Chondrocyte (in vitro differentiated cells): Measurements from ENCODE around the gene GRIN1. TPM values are rescaled to one million over a fixed set of nuclear protein-coding genes. Genes with fewer than 3 reads are reported as not detected.

Source experiments
- DNase-seq: peaks from one replicate; pipeline ENCODE4 v3.0.0; 2021; ENCODE audit warnings: mixed read lengths, low spot score
- H3K27ac Mint-ChIP-seq: one replicate; pipeline ENCODE4 v1.8.0; 2021; ENCODE audit warnings: mild to moderate bottlenecking, moderate library complexity, mixed read lengths; ENCODE audit not compliant: unreplicated experiment
- H3K27me3 Mint-ChIP-seq: 2 replicates; pipeline ENCODE4 v1.8.0; 2021; ENCODE audit warnings: low read depth, mixed read lengths
- H3K36me3 Mint-ChIP-seq: 2 replicates; pipeline ENCODE4 v1.8.0; 2021; ENCODE audit warnings: low read depth, mixed read lengths
- H3K4me1 Mint-ChIP-seq: 2 replicates; pipeline ENCODE4 v1.8.0; 2021; ENCODE audit warnings: low read depth, mild to moderate bottlenecking, mixed read lengths
- H3K4me3 Mint-ChIP-seq: one replicate; pipeline ENCODE4 v1.8.0; 2021; ENCODE audit warnings: mild to moderate bottlenecking, moderate library complexity, mixed read lengths; ENCODE audit not compliant: unreplicated experiment
- H3K9me3 Mint-ChIP-seq: 2 replicates; pipeline ENCODE4 v1.8.0; 2021; ENCODE audit warnings: low read depth, mixed read lengths
- microRNA-seq: library from miRNA; unstranded; fragments of <30 nt; microRNA quantifications from one replicate; pipeline ENCODE4 v1.2.0, GENCODE V29; 2020; ENCODE audit warnings: borderline number of aligned reads
- total RNA-seq: library from RNA; stranded (reverse); gene quantifications from 3 replicates; pipeline ENCODE4 v1.2.1, GENCODE V29; 2021
- TF ChIP-seq, protein P1 (sequence below): fragments of 200-600 bp; sonication (generic); IDR thresholded peaks from 2 replicates; pipeline ENCODE4 v1.5.0; 2021; ENCODE audit warnings: antibody characterized with exemption, mild to moderate bottlenecking, moderate library complexity

GRIN1 gene
- total RNA-seq, 1 donor from 2014 or later = 0.07 TPM

DNA sequence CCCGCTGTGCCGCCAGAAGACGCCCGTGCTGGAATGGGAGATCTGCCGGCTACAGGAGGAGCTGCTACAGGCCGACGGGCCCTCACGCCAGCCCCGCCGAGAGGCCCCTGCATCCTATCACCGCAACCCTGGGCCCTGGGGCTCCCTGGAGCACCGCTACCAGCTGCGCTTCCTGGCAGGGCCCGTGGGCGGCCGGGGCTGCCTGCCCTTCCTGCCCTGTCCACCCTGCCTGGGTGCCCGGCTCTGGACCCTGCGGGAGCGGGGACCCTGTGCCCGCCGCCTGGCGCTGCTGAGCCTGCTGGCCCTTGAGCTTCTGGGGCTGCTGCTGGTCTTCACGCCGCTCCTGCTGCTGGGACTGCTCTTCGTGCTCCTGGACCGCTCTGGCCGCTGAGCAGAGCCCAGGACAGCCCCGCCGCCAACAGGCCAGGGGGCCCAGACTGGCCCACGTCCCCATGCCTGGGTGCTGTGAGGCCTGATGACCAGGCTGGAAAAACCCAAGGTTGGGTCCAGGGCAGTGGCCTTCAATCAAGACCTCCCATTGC, 79.3 kb downstream of the GRIN1 start:
- H3K4me3 Mint-ChIP-seq = no peak overlapping the region
- no peaks in the 10 kb centered on the region for H3K27me3 Mint-ChIP-seq

More for the DNA sequence above, 79.3 kb downstream of the GRIN1 start:
- no peak overlapping the region for H3K27ac Mint-ChIP-seq
- TF ChIP-seq, protein P1, sequence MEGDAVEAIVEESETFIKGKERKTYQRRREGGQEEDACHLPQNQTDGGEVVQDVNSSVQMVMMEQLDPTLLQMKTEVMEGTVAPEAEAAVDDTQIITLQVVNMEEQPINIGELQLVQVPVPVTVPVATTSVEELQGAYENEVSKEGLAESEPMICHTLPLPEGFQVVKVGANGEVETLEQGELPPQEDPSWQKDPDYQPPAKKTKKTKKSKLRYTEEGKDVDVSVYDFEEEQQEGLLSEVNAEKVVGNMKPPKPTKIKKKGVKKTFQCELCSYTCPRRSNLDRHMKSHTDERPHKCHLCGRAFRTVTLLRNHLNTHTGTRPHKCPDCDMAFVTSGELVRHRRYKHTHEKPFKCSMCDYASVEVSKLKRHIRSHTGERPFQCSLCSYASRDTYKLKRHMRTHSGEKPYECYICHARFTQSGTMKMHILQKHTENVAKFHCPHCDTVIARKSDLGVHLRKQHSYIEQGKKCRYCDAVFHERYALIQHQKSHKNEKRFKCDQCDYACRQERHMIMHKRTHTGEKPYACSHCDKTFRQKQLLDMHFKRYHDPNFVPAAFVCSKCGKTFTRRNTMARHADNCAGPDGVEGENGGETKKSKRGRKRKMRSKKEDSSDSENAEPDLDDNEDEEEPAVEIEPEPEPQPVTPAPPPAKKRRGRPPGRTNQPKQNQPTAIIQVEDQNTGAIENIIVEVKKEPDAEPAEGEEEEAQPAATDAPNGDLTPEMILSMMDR = no peak
- peaks cover 11% of the 10 kb centered on the region for H3K4me1 Mint-ChIP-seq
- H3K9me3 Mint-ChIP-seq = no peaks in the 10 kb centered on the region
- H3K36me3 Mint-ChIP-seq = peaks cover 2% of the 10 kb centered on the region
- DNase-seq = no peak

Small RNA genes lying within 50 kb of the gene (microRNA-seq; reads per million reads assigned to microRNA genes)
- gene MIR3621 = not detected

Other genes starting within 250 kb of the GRIN1 start
- 79.2 to 87.5 TPM (median 84.3 TPM) in 3 replicates for gene FBXW5, start 194.4 kb upstream of the GRIN1 start, total RNA-seq
- 2.2 TPM in 1 of 3 replicates, not detected in the others for gene C8G, start 193.9 kb upstream of the GRIN1 start, total RNA-seq
- 0.51 to 0.60 TPM in 2 of 3 replicates, not detected in the other for gene LCN12, start 186.9 kb upstream of the GRIN1 start, total RNA-seq
- 24.2 to 80.4 TPM (median 76.8 TPM) in 3 replicates for gene PTGDS, start 161.7 kb upstream of the GRIN1 start, total RNA-seq
- gene LCNL1, start 156.2 kb upstream of the GRIN1 start, total RNA-seq = 0.15 to 5.8 TPM (median 5.2 TPM) in 3 replicates
- 34.4 to 38.7 TPM (median 36.8 TPM) in 3 replicates for gene PAXX, start 146.7 kb upstream of the GRIN1 start, total RNA-seq
- gene CLIC3, start 142.6 kb upstream of the GRIN1 start, total RNA-seq = 4.9 to 5.5 TPM in 2 of 3 replicates, not detected in the other
- 55.3 to 62.4 TPM (median 59.1 TPM) in 3 replicates for gene ABCA2, start 110.9 kb upstream of the GRIN1 start, total RNA-seq
- not detected in 3 replicates for gene FUT7, start 107.1 kb upstream of the GRIN1 start, total RNA-seq
- 88.1 to 90.8 TPM (median 88.7 TPM) in 3 replicates for gene NPDC1, start 93.0 kb upstream of the GRIN1 start, total RNA-seq
- 0.15 TPM in 1 of 3 replicates, not detected in the others for gene ENTPD2, start 85.1 kb upstream of the GRIN1 start, total RNA-seq
- gene SAPCD2, start 68.6 kb upstream of the GRIN1 start, total RNA-seq = 0.87 to 3.2 TPM (median 2.5 TPM) in 3 replicates
- 26.1 to 44.0 TPM (median 41.7 TPM) in 3 replicates for gene UAP1L1, start 61.6 kb upstream of the GRIN1 start, total RNA-seq
- gene MAN1B1, start 52.2 kb upstream of the GRIN1 start, total RNA-seq = 105 to 117 TPM (median 106 TPM) in 3 replicates
- 54.0 to 85.0 TPM (median 82.2 TPM) in 3 replicates for gene DPP7, start 24.4 kb upstream of the GRIN1 start, total RNA-seq
- not detected in 3 replicates for gene LRRC26, start 30.9 kb downstream of the GRIN1 start, total RNA-seq
- not detected in 3 replicates for gene TMEM210, start 32.9 kb downstream of the GRIN1 start, total RNA-seq
- gene ANAPC2, start 49.4 kb downstream of the GRIN1 start, total RNA-seq = 40.3 to 62.6 TPM (median 41.0 TPM) in 3 replicates
- 54.5 to 57.8 TPM (median 55.5 TPM) in 3 replicates for gene SSNA1, start 49.5 kb downstream of the GRIN1 start, total RNA-seq
- 19.5 to 20.0 TPM (median 19.7 TPM) in 3 replicates for gene TPRN, start 61.6 kb downstream of the GRIN1 start, total RNA-seq
- 34.9 to 36.8 TPM (median 36.7 TPM) in 3 replicates for gene TMEM203, start 66.5 kb downstream of the GRIN1 start, total RNA-seq
- 10.8 to 17.7 TPM (median 13.2 TPM) in 3 replicates for gene NDOR1, start 66.5 kb downstream of the GRIN1 start, total RNA-seq
- gene RNF208, start 83.1 kb downstream of the GRIN1 start, total RNA-seq = 3.3 to 4.4 TPM (median 3.6 TPM) in 3 replicates
- 0.44 to 0.92 TPM (median 0.79 TPM) in 3 replicates for gene CYSRT1, start 86.0 kb downstream of the GRIN1 start, total RNA-seq
- gene RNF224, start 88.3 kb downstream of the GRIN1 start, total RNA-seq = 0.22 TPM in 1 of 3 replicates, not detected in the others
- gene SLC34A3, start 91.7 kb downstream of the GRIN1 start, total RNA-seq = not detected in 3 replicates
- 117 to 155 TPM (median 121 TPM) in 3 replicates for gene TUBB4B, start 102.1 kb downstream of the GRIN1 start, total RNA-seq
- not detected in 3 replicates for gene STPG3, start 112.1 kb downstream of the GRIN1 start, total RNA-seq
- gene NELFB, start 116.2 kb downstream of the GRIN1 start, total RNA-seq = 48.0 to 55.1 TPM (median 52.4 TPM) in 3 replicates
- 0.85 to 3.5 TPM (median 3.4 TPM) in 3 replicates for gene TOR4A, start 138.6 kb downstream of the GRIN1 start, total RNA-seq
- gene NRARP, start 163.1 kb downstream of the GRIN1 start, total RNA-seq = 0.39 to 6.9 TPM (median 6.7 TPM) in 3 replicates